Activated naive CD8-positive, alpha-beta T cell treated with anti-CD3 and anti-CD28 coated beads, Interleukin-2, amount 10 ng/mL, durations not matched to agents 7 days and 5 days (primary cell): ENCODE measurements around the gene ZNF451. TPM values are rescaled to one million over a fixed set of nuclear protein-coding genes. Genes with fewer than 3 reads are reported as not detected.

ENCODE experiments used
- ATAC-seq: fragments of 150-1000 bp; cut with Tn5 transposase; one replicate; pipeline ENCODE4 v1.10.0; 2021; ENCODE audit warnings: low read depth, moderate library complexity
- POLR2A ChIA-PET: fragments of 350-600 bp; sonication (Branson Sonifier 250); formaldehyde crosslinking; loops from one replicate; lab custom pipeline; 2021; ENCODE audit warnings: antibody characterized with exemption; lab: Charles Lee
- DNase-seq: peaks from one replicate; pipeline ENCODE4 v3.0.0; 2021
- H3K27ac Mint-ChIP-seq: one replicate; pipeline ENCODE4 v1.8.0; 2022; ENCODE audit warnings: mild to moderate bottlenecking, mixed read lengths
- H3K27me3 Mint-ChIP-seq: one replicate; pipeline ENCODE4 v1.8.0; 2022; ENCODE audit warnings: mild to moderate bottlenecking, moderate library complexity, mixed read lengths
- H3K36me3 Mint-ChIP-seq: one replicate; pipeline ENCODE4 v1.8.0; 2021; ENCODE audit warnings: mild to moderate bottlenecking, mixed read lengths
- H3K4me1 Mint-ChIP-seq: one replicate; pipeline ENCODE4 v1.8.0; 2021; ENCODE audit warnings: mixed read lengths
- H3K4me3 Mint-ChIP-seq: one replicate; pipeline ENCODE4 v1.8.0; 2022; ENCODE audit warnings: mild to moderate bottlenecking, moderate library complexity, mixed read lengths
- H3K9me3 Mint-ChIP-seq: one replicate; pipeline ENCODE4 v1.8.0; 2021; ENCODE audit warnings: mixed read lengths
- total RNA-seq, 2 experiments: library from RNA; stranded (reverse); gene quantifications; one replicate each; pipeline ENCODE4 v1.2.3, GENCODE V29; 2021

The ZNF451 gene
- total RNA-seq, 2 experiments from 2014 or later, result 68.0 to 68.2 TPM

- POLR2A ChIA-PET, result no interaction called here
- H3K4me1 Mint-ChIP-seq, result peaks cover 11% of the 10 kb centered on the region
- no peak for DNase-seq
- ATAC-seq, result no peak
- H3K27ac Mint-ChIP-seq, result no peak overlapping the region
- peaks cover 55% of the 10 kb centered on the region for H3K36me3 Mint-ChIP-seq
- no peak overlapping the region for H3K4me3 Mint-ChIP-seq
- H3K9me3 Mint-ChIP-seq, result no peaks in the 10 kb centered on the region
- H3K27me3 Mint-ChIP-seq, result no peaks in the 10 kb centered on the region
Measured at GRCh38 chr6:57143690-57144089, 53.7 kb downstream of the ZNF451 start.

DNA sequence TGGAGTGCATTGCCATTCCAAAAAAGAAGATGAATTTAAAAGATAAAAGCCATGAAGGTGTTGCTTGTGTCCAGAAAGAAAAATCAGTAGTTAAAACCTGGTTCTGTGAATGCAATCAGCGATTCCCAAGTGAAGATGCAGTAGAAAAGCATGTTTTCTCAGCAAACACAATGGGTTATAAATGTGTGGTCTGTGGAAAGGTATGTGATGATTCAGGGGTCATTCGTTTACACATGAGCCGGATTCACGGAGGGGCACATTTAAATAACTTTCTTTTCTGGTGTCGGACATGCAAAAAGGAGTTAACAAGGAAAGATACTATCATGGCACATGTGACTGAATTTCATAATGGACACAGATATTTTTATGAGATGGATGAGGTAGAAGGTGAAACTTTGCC lies 57.4 kb downstream of the ZNF451 start:
- H3K27ac Mint-ChIP-seq, result no peak overlapping the region
- DNase-seq (no peak), ATAC-seq (no peak)
- no peaks in the 10 kb centered on the region for H3K9me3 Mint-ChIP-seq
- POLR2A ChIA-PET, result no interaction called here
- H3K36me3 Mint-ChIP-seq, result peaks cover 58% of the 10 kb centered on the region
- peaks cover 11% of the 10 kb centered on the region for H3K4me1 Mint-ChIP-seq
- no peaks in the 10 kb centered on the region for H3K27me3 Mint-ChIP-seq
- no peak overlapping the region for H3K4me3 Mint-ChIP-seq

DNA sequence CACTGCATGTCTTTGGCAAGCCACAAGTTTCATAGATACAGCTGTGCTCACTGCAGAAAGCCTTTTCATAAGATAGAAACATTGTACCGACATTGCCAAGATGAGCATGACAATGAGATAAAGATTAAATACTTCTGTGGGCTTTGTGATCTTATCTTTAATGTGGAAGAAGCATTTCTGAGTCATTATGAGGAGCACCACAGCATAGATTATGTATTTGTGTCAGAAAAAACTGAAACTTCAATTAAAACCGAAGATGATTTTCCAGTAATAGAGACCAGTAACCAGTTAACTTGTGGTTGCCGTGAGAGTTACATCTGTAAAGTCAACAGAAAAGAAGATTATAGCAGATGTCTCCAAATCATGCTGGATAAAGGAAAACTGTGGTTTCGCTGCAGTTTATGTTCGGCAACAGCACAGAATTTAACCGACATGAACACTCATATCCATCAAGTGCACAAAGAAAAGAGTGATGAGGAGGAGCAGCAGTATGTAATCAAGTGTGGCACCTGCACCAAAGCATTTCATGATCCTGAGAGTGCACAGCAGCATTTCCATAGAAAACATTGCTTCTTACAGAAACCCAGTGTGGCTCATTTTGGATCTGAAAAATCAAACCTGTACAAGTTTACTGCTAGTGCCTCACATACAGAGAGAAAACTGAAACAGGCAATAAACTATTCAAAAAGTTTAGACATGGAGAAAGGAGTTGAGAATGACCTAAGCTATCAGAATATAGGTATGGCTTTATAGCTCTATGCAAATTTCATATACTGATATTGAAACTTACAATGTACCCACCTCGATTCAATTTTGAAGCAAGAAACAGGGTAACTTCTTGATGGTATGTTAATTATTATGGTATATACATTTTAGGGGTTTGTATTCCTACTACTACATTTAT lies 58.2 kb downstream of the ZNF451 start:
- H3K9me3 Mint-ChIP-seq, result no peaks in the 10 kb centered on the region
- POLR2A ChIA-PET, result no interaction called here
- peak; percentile 22 for ATAC-seq

GRCh38 chr6:57158658-57159057 lies 68.7 kb downstream of the ZNF451 start:
- peaks cover 2% of the 10 kb centered on the region for H3K9me3 Mint-ChIP-seq
- no peak for DNase-seq
- H3K27me3 Mint-ChIP-seq, result no peaks in the 10 kb centered on the region
- peaks cover 3% of the 10 kb centered on the region for H3K4me1 Mint-ChIP-seq
- peaks cover 27% of the 10 kb centered on the region for H3K36me3 Mint-ChIP-seq
- H3K27ac Mint-ChIP-seq, result no peak overlapping the region
- H3K4me3 Mint-ChIP-seq, result no peak overlapping the region
- ATAC-seq, result no peak
- POLR2A ChIA-PET, result no interaction called here

More for the DNA sequence above, 58.2 kb downstream of the ZNF451 start:
- H3K4me1 Mint-ChIP-seq, result peaks cover 11% of the 10 kb centered on the region
- peaks cover 53% of the 10 kb centered on the region for H3K36me3 Mint-ChIP-seq
- peak overlapping the region; percentile 27 for H3K4me3 Mint-ChIP-seq
- no peak for DNase-seq
- peak overlapping the region; percentile 48 for H3K27ac Mint-ChIP-seq
- no peaks in the 10 kb centered on the region for H3K27me3 Mint-ChIP-seq

- H3K4me1 Mint-ChIP-seq, result peaks cover 3% of the 10 kb centered on the region
- no peak overlapping the region for H3K27ac Mint-ChIP-seq
- no peak overlapping the region for H3K4me3 Mint-ChIP-seq
- H3K9me3 Mint-ChIP-seq, result peaks cover 4% of the 10 kb centered on the region
- no peak for ATAC-seq
- no peak for DNase-seq
- no peaks in the 10 kb centered on the region for H3K27me3 Mint-ChIP-seq
- POLR2A ChIA-PET, result no interaction called here
- H3K36me3 Mint-ChIP-seq, result peaks cover 32% of the 10 kb centered on the region
Measured at GRCh38 chr6:57159127-57159526, 69.1 kb downstream of the ZNF451 start.

GRCh38 chr6:57162028-57162427 lies 72.0 kb downstream of the ZNF451 start:
- Mint-ChIP-seq H3K4me1 (peaks cover 3% of the 10 kb centered on the region), H3K27me3 (no peaks in the 10 kb centered on the region), H3K4me3 (no peak overlapping the region), H3K9me3 (peaks cover 11% of the 10 kb centered on the region), H3K36me3 (peaks cover 47% of the 10 kb centered on the region), H3K27ac (no peak overlapping the region)
- POLR2A ChIA-PET, result interaction anchor here (1.7 kb wide), 1 partner anchor 10 kb away, joined by 6 read pairs; the partner anchor contains the start of gene BAG2
- ATAC-seq (no peak), DNase-seq (no peak)

DNA sequence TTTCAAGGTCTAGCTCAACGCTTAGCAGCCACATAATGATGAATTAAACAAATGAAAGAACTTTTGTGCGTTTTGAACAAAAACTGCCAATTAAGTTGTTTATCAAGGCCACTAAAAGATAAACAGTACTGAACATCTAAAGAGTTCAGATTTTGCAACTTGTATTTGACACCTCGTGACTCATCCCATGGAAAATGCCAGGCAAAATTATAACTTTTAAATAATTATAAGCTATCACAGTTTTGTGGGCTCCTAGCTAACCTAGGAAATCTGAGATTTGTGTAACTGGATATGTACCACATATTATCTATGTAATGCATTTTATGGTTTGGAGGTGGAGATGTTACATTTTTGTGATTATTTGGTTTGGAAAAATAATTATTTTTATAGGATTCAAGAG lies 72.5 kb downstream of the ZNF451 start:
- DNase-seq (no peak), ATAC-seq (no peak)
- H3K27ac Mint-ChIP-seq, result no peak overlapping the region
- H3K27me3 Mint-ChIP-seq, result no peaks in the 10 kb centered on the region
- H3K9me3 Mint-ChIP-seq, result peaks cover 11% of the 10 kb centered on the region
- POLR2A ChIA-PET, result interaction anchor here (1.7 kb wide), 1 partner anchor 10 kb away, joined by 6 read pairs; the partner anchor contains the start of gene BAG2
- peaks cover 3% of the 10 kb centered on the region for H3K4me1 Mint-ChIP-seq
- peaks cover 51% of the 10 kb centered on the region for H3K36me3 Mint-ChIP-seq
- no peak overlapping the region for H3K4me3 Mint-ChIP-seq

- Mint-ChIP-seq H3K36me3 (peaks cover 43% of the 10 kb centered on the region), H3K27ac (no peak overlapping the region), H3K9me3 (peaks cover 11% of the 10 kb centered on the region), H3K4me3 (no peak overlapping the region), H3K27me3 (no peaks in the 10 kb centered on the region), H3K4me1 (no peaks in the 10 kb centered on the region)
- POLR2A ChIA-PET, result no interaction called here
- DNase-seq (no peak), ATAC-seq (no peak)
Measured at GRCh38 chr6:57163956-57164355, 74.0 kb downstream of the ZNF451 start.

DNA sequence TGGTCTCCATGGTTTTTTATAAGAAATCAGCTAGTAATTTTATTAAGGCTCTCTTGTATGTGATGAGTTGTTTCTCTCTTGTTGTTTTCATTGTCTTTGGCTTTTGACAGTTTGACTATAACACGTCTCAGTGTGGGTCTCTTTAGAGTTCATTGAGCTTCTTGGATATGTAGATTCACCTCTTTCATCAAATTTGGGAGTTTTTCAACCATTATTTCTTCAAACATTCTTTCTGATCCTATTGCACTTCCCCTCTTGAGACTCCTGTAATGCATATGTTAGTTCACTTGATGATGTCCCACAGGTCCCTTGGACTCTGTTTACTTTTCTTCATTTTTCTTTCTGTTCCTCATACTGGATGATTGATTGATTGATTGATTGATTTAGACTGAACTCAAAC lies 75.1 kb downstream of the ZNF451 start:
- POLR2A ChIA-PET, result no interaction called here
- no peaks in the 10 kb centered on the region for H3K27me3 Mint-ChIP-seq
- peaks cover 3% of the 10 kb centered on the region for H3K4me1 Mint-ChIP-seq
- peaks cover 11% of the 10 kb centered on the region for H3K9me3 Mint-ChIP-seq
- no peak overlapping the region for H3K4me3 Mint-ChIP-seq
- H3K27ac Mint-ChIP-seq, result no peak overlapping the region
- ATAC-seq (no peak), DNase-seq (no peak)
- H3K36me3 Mint-ChIP-seq, result peaks cover 43% of the 10 kb centered on the region

- no peaks in the 10 kb centered on the region for H3K27me3 Mint-ChIP-seq
- no peaks in the 10 kb centered on the region for H3K9me3 Mint-ChIP-seq
- DNase-seq, result peak; percentile 89
- H3K27ac Mint-ChIP-seq, result peak within 1 kb of the TSS; percentile 91
- peaks cover 36% of the 10 kb centered on the region for H3K4me1 Mint-ChIP-seq
- ATAC-seq, result peak; percentile 89
- peaks cover 4% of the 10 kb centered on the region for H3K36me3 Mint-ChIP-seq
- POLR2A ChIA-PET, result interaction anchor here (1.1 to 2.1 kb wide), 7 partner anchors 11 to 145 kb away, joined by 3 to 8 read pairs (median 6); partner anchors contain the start of genes KIAA1586, PRIM2, RAB23 and ZNF451
- peak within 1 kb of the TSS; percentile 98 for H3K4me3 Mint-ChIP-seq
Measured at GRCh38 chr6:57172136-57173055, 82.4 kb downstream of the ZNF451 start, which contains the start of gene BAG2. TSS of gene BAG2 (plus strand) at chr6:57172326. CDS start at chr6:57172698, 372 bp downstream.

DNA sequence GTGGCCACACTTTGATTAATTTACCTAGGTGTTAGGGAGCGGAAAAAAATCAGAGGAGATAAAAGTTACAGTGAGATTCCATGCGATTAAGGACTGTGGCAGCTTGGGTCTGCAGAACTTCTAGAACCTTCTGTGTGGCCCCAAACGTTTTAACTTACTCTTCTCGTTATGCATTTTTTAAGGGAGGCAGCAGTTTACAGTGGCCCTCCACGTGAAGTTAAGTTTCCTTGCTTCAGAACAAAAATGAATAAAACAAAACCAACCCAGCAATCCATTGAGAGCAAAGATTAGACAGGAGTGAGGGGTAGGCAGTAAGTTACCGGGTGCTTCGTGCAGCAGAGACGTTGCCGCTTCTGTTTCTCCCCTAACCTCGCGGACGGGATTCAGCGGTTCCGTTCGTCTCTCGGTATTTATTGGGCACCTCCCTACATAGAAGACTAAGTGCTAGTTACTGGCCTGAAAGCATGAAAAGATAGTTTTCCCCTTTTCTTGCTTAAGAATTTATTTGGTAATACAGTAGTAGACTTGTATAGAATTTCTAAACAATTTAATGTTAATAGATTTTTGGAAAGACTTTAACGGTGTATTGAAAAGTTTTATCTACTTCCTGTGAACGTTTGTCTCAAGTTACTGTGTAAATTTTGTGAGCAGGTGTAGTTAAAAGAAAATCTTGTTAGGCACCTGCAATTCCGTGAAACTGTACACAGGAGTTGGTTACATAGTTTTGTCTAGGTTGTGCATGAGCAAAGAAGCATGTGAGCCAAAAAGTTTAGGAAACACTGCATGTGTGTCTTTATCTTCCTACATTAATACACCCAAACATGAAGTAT lies 83.3 kb downstream of the ZNF451 start:
- H3K9me3 Mint-ChIP-seq, result no peaks in the 10 kb centered on the region
- DNase-seq, result peak; percentile 36
- no peak for ATAC-seq
- H3K4me3 Mint-ChIP-seq, result peak overlapping the region; percentile 98
- peaks cover 40% of the 10 kb centered on the region for H3K4me1 Mint-ChIP-seq
- POLR2A ChIA-PET, result interaction anchor here (1.6 to 2.1 kb wide), 4 partner anchors 17 to 144 kb away, joined by 3 to 8 read pairs (median 6); partner anchors contain the start of genes PRIM2, RAB23 and ZNF451
- H3K27ac Mint-ChIP-seq, result peak overlapping the region; percentile 91
- H3K36me3 Mint-ChIP-seq, result peaks cover 6% of the 10 kb centered on the region
- H3K27me3 Mint-ChIP-seq, result no peaks in the 10 kb centered on the region

DNA sequence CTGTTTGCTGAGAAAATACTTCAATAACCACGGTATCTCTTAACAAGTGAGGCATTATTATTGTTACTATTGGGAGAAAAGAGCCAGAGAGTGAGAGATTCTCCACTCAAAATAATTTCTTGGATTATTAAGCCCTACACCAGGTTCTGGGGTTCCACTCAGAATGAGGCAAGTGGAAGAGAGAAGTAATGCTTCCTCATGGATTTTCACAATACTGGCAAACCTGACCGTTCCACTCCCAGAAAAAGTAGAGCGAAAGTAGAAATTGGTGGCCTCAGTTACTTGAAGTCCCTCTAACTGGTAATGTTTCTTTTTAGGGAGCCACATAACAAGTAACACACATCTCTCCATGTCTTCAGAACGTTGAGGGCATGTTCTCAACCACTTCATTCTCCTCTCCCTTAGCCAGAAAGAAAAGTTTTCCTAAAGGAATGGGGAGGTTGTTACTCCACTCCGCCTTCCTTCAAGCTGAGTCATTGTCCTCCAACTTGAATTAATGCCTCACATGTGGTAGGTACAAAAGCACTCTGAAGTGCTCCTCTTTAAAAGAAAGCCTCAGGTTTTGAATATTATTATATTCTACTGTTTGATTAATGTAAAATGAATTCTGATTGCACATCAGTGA lies 84.0 kb downstream of the ZNF451 start:
- peak overlapping the region; percentile 91 for H3K27ac Mint-ChIP-seq
- POLR2A ChIA-PET, result no interaction called here
- H3K9me3 Mint-ChIP-seq, result no peaks in the 10 kb centered on the region
- H3K27me3 Mint-ChIP-seq, result no peaks in the 10 kb centered on the region
- H3K4me1 Mint-ChIP-seq, result peaks cover 43% of the 10 kb centered on the region
- H3K4me3 Mint-ChIP-seq, result peak overlapping the region; percentile 98
- peaks cover 7% of the 10 kb centered on the region for H3K36me3 Mint-ChIP-seq
- ATAC-seq (no peak), DNase-seq (no peak)
